PC-3 (cell line): Measurements from ENCODE around the gene FLG.

ENCODE experiments used
- CTCF ChIP-seq: fragments of 300-600 bp; sonication (generic); conservative IDR thresholded peaks from 2 replicates; pipeline ENCODE4 v1.5.1; 2017; ENCODE audit warnings: antibody characterized with exemption, low read depth, mild to moderate bottlenecking, low read length
- EZH2phosphoT487 ChIP-seq: fragments of 300-600 bp; sonication (generic); IDR thresholded peaks from 2 replicates; pipeline ENCODE4 v1.6.1; 2018; ENCODE audit warnings: mild to moderate bottlenecking, antibody characterized with exemption, low read length, borderline replicate concordance

GRCh38 chr1:152344438-152344837, 19.4 kb upstream of the FLG start:
- TF ChIP-seq CTCF (no peak), EZH2phosphoT487 (no peak)
